ENCODE results near the gene SEC23A.
A peak's percentile ranks its signal among the peaks of the same experiment; 100 is the strongest.
"Not testable (repeated sequence)": the region's sequence is repeated elsewhere in the genome, so short reads cannot be mapped to it uniquely, and the experiment has no call there.

SEC23A gene

GRCh38 chr14:39102969-39103957 is at the start of gene SEC23A:
Gene SEC23A, minus strand, starts transcription at chr14:39103235. Its CDS starts 7,117 bp downstream, at chr14:39096118.
- DNase-seq = peak; percentile 86

GRCh38 chr14:39145266-39145966 is 42.4 kb upstream of the SEC23A start:
- no peak for DNase-seq

- DNase-seq = not testable (repeated sequence)
Measured at GRCh38 chr14:39143226-39143625, 40.2 kb upstream of the SEC23A start.

GRCh38 chr14:39141623-39142022 is 38.6 kb upstream of the SEC23A start:
- DNase-seq = not testable (repeated sequence)

- no peak for DNase-seq
Measured at GRCh38 chr14:39140170-39140569, 37.1 kb upstream of the SEC23A start.

GRCh38 chr14:39138440-39138839 is 35.4 kb upstream of the SEC23A start:
- no peak for DNase-seq

- DNase-seq = not testable (repeated sequence)
Measured at GRCh38 chr14:39137835-39138234, 34.8 kb upstream of the SEC23A start.

GRCh38 chr14:39122330-39123138 is 19.5 kb upstream of the SEC23A start:
- no peak for DNase-seq

- peak; percentile 95 for DNase-seq
Measured at GRCh38 chr14:39114073-39114838, 11.2 kb upstream of the SEC23A start, which contains the start of gene GEMIN2. Gene GEMIN2, plus strand, starts transcription at chr14:39114323. Its CDS starts 16 bp downstream, at chr14:39114339.

GRCh38 chr14:39113685-39114072 is 10.6 kb upstream of the SEC23A start:
- no peak for DNase-seq

- DNase-seq = no peak
Measured at GRCh38 chr14:39109893-39110715, 7.1 kb upstream of the SEC23A start.

- no peak for DNase-seq
Measured at GRCh38 chr14:39108791-39109190, 5.8 kb upstream of the SEC23A start.

- DNase-seq = peak; percentile 38
Measured at GRCh38 chr14:39107591-39107996, 4.6 kb upstream of the SEC23A start.

- DNase-seq = not testable (repeated sequence)
Measured at GRCh38 chr14:39104078-39104801, 1.2 kb upstream of the SEC23A start.

GRCh38 chr14:39102265-39102968 is 618 bp downstream of the SEC23A start:
- DNase-seq = no peak

- no peak for DNase-seq
Measured at GRCh38 chr14:39099748-39100147, 3.3 kb downstream of the SEC23A start.

GRCh38 chr14:39099215-39099614 is 3.8 kb downstream of the SEC23A start:
- DNase-seq = not testable (repeated sequence)

GRCh38 chr14:39097159-39097558 is 5.9 kb downstream of the SEC23A start:
- DNase-seq = no peak

- DNase-seq = no peak
Measured at GRCh38 chr14:39094515-39094914, 8.5 kb downstream of the SEC23A start.

- DNase-seq = no peak
Measured at GRCh38 chr14:39091716-39092115, 11.3 kb downstream of the SEC23A start.
